A673 (cell line): Measurements from ENCODE around the gene RNF149. TPM values are rescaled to one million over a fixed set of nuclear protein-coding genes. Genes with fewer than 3 reads are reported as not detected.

Source experiments
- BruUV-seq: library from RNA; stranded (reverse); fragments of 400-500 nt; replicated peaks from 2 replicates; lab custom pipeline; 2021; lab: Mats Ljungman, UMichigan
- CTCF ChIA-PET: fragments of 300-600 bp; sonication (Branson Sonifier 250); formaldehyde crosslinking; loops from one replicate; lab custom pipeline; 2022; ENCODE audit warnings: antibody characterized with exemption; lab: Charles Lee
- POLR2A ChIA-PET: fragments of 300-600 bp; sonication (Branson Sonifier 250); formaldehyde crosslinking; loops from one replicate; lab custom pipeline; 2022; ENCODE audit warnings: antibody characterized with exemption; ENCODE audit not compliant: low non-redundant PET; lab: Charles Lee
- DNase-seq: peaks from one replicate; pipeline ENCODE4 v3.0.0-alpha.2; 2015; ENCODE audit warnings: low spot score
- H3K27ac ChIP-seq: fragments of 200-600 bp; sonication (generic); 2 replicates; pipeline ENCODE4 v1.5.1; 2016; ENCODE audit warnings: mixed run types, low read depth, mild to moderate bottlenecking, mixed read lengths, antibody characterized with exemption, low read length; ENCODE audit not compliant: poor library complexity, severe bottlenecking
- H3K27me3 ChIP-seq: fragments of 200-600 bp; sonication (generic); replicated peaks from 2 replicates; pipeline ENCODE4 v1.6.1; 2017; ENCODE audit warnings: mixed run types, low read depth, mild to moderate bottlenecking, mixed read lengths, antibody characterized with exemption, low read length; ENCODE audit not compliant: insufficient read depth, poor library complexity
- H3K36me3 ChIP-seq: fragments of 200-600 bp; sonication (generic); 2 replicates; pipeline ENCODE4 v1.6.1; 2016; ENCODE audit warnings: mixed run types, mild to moderate bottlenecking, mixed read lengths, antibody characterized with exemption, low read length; ENCODE audit not compliant: insufficient read depth, poor library complexity, severe bottlenecking
- H3K4me1 ChIP-seq: fragments of 200-600 bp; sonication (generic); 2 replicates; pipeline ENCODE4 v1.6.1; 2017; ENCODE audit warnings: mixed run types, mild to moderate bottlenecking, mixed read lengths, antibody characterized with exemption, low read length; ENCODE audit not compliant: insufficient read depth, poor library complexity, severe bottlenecking
- H3K4me3 ChIP-seq: fragments of 200-600 bp; sonication (generic); 2 replicates; pipeline ENCODE4 v1.5.1; 2016; ENCODE audit warnings: low read depth, mixed run types, mild to moderate bottlenecking, mixed read lengths, low read length; ENCODE audit not compliant: poor library complexity, severe bottlenecking
- H3K9me3 ChIP-seq: fragments of 200-600 bp; sonication (generic); 2 replicates; pipeline ENCODE4 v1.6.1; 2016; ENCODE audit warnings: mixed run types, low read depth, mild to moderate bottlenecking, mixed read lengths, antibody characterized with exemption, low read length; ENCODE audit not compliant: poor library complexity, severe bottlenecking
- CTCF ChIP-seq: fragments of 300-800, 200-600 bp; sonication (generic); conservative IDR thresholded peaks from 2 replicates; pipeline ENCODE4 v1.5.1; 2017; ENCODE audit warnings: low read depth, mild to moderate bottlenecking, antibody characterized with exemption, low read length, moderate library complexity, mixed read lengths
- EZH2 ChIP-seq: fragments of 200-600 bp; sonication (generic); IDR thresholded peaks from 2 replicates; pipeline ENCODE4 v1.6.1; 2017; ENCODE audit warnings: borderline replicate concordance, low read depth, mild to moderate bottlenecking, mixed read lengths, antibody characterized with exemption, low read length; ENCODE audit not compliant: poor library complexity, severe bottlenecking
- intact Hi-C: fragments of 100-400 bp; cut with micrococcal nuclease; formaldehyde crosslinking; loops from one replicate; pipeline ENCODE4 v1.10.0; 2022; ENCODE audit not compliant: unreplicated experiment
- total RNA-seq: library from RNA; stranded (reverse); gene quantifications from 2 replicates; pipeline ENCODE4 v1.2.3, GENCODE V29; 2021

The RNF149 gene
- total RNA-seq, 1 experiment from 2014 or later = 26.8 TPM

GRCh38 chr2:101286684-101287083, 21.8 kb downstream of the RNF149 start:
- H3K27me3 ChIP-seq = no peaks in the 10 kb centered on the region
- POLR2A ChIA-PET = no interaction called here
- CTCF ChIA-PET = no interaction called here
- no peak overlapping the region for H3K4me3 ChIP-seq
- H3K9me3 ChIP-seq = no peaks in the 10 kb centered on the region
- BruUV-seq = no TSS peak
- DNase-seq = no peak
- no peaks in the 10 kb centered on the region for H3K4me1 ChIP-seq
- peaks cover 51% of the 10 kb centered on the region for H3K36me3 ChIP-seq
- TF ChIP-seq EZH2 = no peak
- TF ChIP-seq CTCF = no peak
- intact Hi-C loops = no loop called here
- no peak overlapping the region for H3K27ac ChIP-seq

GRCh38 chr2:101282980-101283379, 25.5 kb downstream of the RNF149 start:
- no peak for DNase-seq
- H3K27me3 ChIP-seq = no peaks in the 10 kb centered on the region
- POLR2A ChIA-PET = no interaction called here
- H3K27ac ChIP-seq = no peak overlapping the region
- CTCF ChIA-PET = no interaction called here
- BruUV-seq = no TSS peak
- H3K4me1 ChIP-seq = no peaks in the 10 kb centered on the region
- TF ChIP-seq CTCF (no peak), EZH2 (no peak)
- no peaks in the 10 kb centered on the region for H3K9me3 ChIP-seq
- H3K4me3 ChIP-seq = no peak overlapping the region
- H3K36me3 ChIP-seq = peaks cover 54% of the 10 kb centered on the region
- intact Hi-C loops = no loop called here

GRCh38 chr2:101281482-101281881, 27.0 kb downstream of the RNF149 start:
- POLR2A ChIA-PET = interaction anchor here (0.6 kb wide), 1 partner anchor 15 kb away, joined by 8 read pairs; no protein-coding TSS in a partner anchor
- TF ChIP-seq CTCF (no peak), EZH2 (no peak)
- intact Hi-C loops = no loop called here
- Histone ChIP-seq H3K27ac (no peak overlapping the region), H3K4me3 (no peak overlapping the region), H3K9me3 (no peaks in the 10 kb centered on the region), H3K4me1 (no peaks in the 10 kb centered on the region), H3K27me3 (no peaks in the 10 kb centered on the region), H3K36me3 (peaks cover 42% of the 10 kb centered on the region)
- BruUV-seq = no TSS peak
- CTCF ChIA-PET = no interaction called here
- no peak for DNase-seq
